ENCODE data around the gene ZBTB47. TPM values are rescaled to one million over a fixed set of nuclear protein-coding genes. Genes with fewer than 3 reads are reported as not detected.

The ZBTB47 gene
- total RNA-seq, 4 donors from 2014 or later = 33.3 to 44.4 (median 42.0) TPM

- 46 to 58% methylated on average over 5 to 6 of the region's 6 CpGs for WGBS, 2 donors
- H3K4me3 ChIP-seq (replicated peaks in 1 of 3) = no peak overlapping the region
- no peak for TF ChIP-seq POLR2A (IDR thresholded peaks at IDR 0.05)
- no peak for TF ChIP-seq CTCF (IDR thresholded peaks at IDR 0.05)
- DNase-seq = peak; percentile 70 to 78
- H3K27me3 ChIP-seq = no peaks in the 10 kb centered on the region
- H3K36me3 ChIP-seq = peaks cover 0 to 5% of the 10 kb centered on the region in 2 donors
- intact Hi-C loops (cut with DNase I) = no loop called here
- H3K9me3 ChIP-seq = no peaks in the 10 kb centered on the region
- peaks cover 0 to 9% of the 10 kb centered on the region in 2 donors for H3K4me1 ChIP-seq
- H3K27ac ChIP-seq = no peak overlapping the region
These were observed 6.7 kb downstream of the ZBTB47 start for GRCh38 chr3:42660131-42660715.

GRCh38 chr3:42660898-42661297 lies 7.4 kb downstream of the ZBTB47 start:
- Histone ChIP-seq H3K4me1 (peaks cover 0 to 2% of the 10 kb centered on the region in 2 donors), H3K36me3 (peaks cover 0 to 5% of the 10 kb centered on the region in 2 donors), H3K27me3 (no peaks in the 10 kb centered on the region), H3K27ac (no peak overlapping the region), H3K9me3 (no peaks in the 10 kb centered on the region), H3K4me3 (replicated peaks in 1 of 3) (no peak overlapping the region)
- no peak for DNase-seq
- intact Hi-C loops (cut with DNase I) = no loop called here
- WGBS, 2 donors = 76 to 80% methylated on average over 4 of the region's 4 CpGs
- TF ChIP-seq POLR2A (IDR thresholded peaks at IDR 0.05) = no peak
- no peak for TF ChIP-seq CTCF (IDR thresholded peaks at IDR 0.05)

- no peak for TF ChIP-seq POLR2A (IDR thresholded peaks at IDR 0.05)
- TF ChIP-seq CTCF (IDR thresholded peaks at IDR 0.05) = no peak
- Histone ChIP-seq H3K4me1 (no peaks in the 10 kb centered on the region), H3K27me3 (no peaks in the 10 kb centered on the region), H3K27ac (no peak overlapping the region), H3K4me3 (replicated peaks in 1 of 3) (no peak overlapping the region), H3K36me3 (peaks cover 0 to 5% of the 10 kb centered on the region in 2 donors), H3K9me3 (no peaks in the 10 kb centered on the region)
- DNase-seq = no peak
- intact Hi-C loops (cut with DNase I) = no loop called here
- 95 to 98% methylated on average over 5 of the region's 5 CpGs for WGBS, 2 donors
These were observed 8.1 kb downstream of the ZBTB47 start for GRCh38 chr3:42661593-42662022.

DNA sequence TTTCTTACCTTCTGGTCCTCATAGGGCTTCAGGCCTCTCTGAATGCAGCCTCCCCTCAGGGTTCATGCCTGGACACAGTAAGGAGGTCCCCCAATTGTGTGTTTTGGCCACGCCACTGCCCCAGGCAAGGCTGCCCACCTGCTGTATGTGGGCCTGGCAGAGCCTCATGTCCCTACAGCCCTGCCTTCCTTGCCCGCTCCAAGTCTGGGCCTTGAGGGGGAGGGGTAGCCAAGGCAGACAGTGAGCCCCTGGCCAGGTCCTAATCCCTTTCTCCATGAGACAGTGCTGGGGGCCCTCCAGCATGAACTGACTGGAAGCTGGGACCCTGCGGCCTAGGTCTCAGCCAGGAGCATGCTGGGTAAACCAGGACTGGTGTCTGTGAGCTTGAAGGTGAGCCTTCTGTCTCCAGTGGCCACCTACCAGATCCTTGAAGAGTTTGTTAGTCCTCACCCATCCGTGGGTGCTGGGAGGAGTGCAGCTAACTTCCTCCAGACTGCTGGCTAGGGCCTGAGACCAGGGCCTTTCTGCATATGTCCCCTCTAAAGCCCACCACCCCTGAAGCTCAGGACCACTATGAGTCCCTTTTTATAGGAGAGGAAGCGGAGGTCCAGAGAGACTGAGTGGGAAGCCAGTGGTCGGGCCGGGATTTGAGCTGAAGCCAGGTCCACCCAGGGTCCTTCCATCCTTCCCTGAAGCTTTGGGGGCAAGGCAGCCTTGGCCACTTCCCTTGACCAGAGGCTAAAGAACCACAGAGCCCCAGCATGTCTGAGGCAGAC lies 8.7 kb downstream of the ZBTB47 start:
- WGBS, 2 donors = 77 to 90% methylated on average over 4 to 7 of the region's 7 CpGs
- no peaks in the 10 kb centered on the region for H3K9me3 ChIP-seq
- H3K4me1 ChIP-seq = no peaks in the 10 kb centered on the region
- no peaks in the 10 kb centered on the region for H3K27me3 ChIP-seq
- H3K36me3 ChIP-seq = peaks cover 0 to 5% of the 10 kb centered on the region in 2 donors
- H3K4me3 ChIP-seq (replicated peaks in 1 of 3) = no peak overlapping the region
- H3K27ac ChIP-seq = no peak overlapping the region
- intact Hi-C loops (cut with DNase I) = no loop called here
- TF ChIP-seq POLR2A (IDR thresholded peaks at IDR 0.05) = no peak
- TF ChIP-seq CTCF (IDR thresholded peaks at IDR 0.05) = no peak
- DNase-seq = no peak

Measured in thyroid gland (tissue), 4 donors.